Measurements from ENCODE around the gene ACTN2. TPM values are rescaled to one million over a fixed set of nuclear protein-coding genes. Genes with fewer than 3 reads are reported as not detected.

The ACTN2 gene
- total RNA-seq, 1 experiment from 2014 or later = not detected

DNA sequence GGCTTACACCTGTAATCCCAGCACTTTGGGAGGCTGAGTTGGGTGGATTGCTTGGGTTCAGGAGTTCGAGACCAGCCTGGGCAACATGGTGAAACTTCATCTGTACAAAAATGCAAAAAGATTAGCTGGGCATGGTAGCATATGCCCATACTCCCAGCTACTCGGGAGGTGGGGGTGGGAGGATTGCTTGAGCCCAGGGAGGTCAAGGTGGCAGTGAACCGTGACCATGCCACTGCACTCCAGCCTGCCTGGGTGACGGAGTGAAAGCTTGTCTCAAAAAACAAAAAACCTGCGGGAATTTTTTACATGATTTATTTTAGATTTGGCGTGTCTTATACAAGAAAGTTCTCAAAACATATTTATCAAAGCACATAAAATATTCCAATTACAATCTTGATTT lies 81.0 kb downstream of the ACTN2 start:
- Histone ChIP-seq H3K4me1 (ENCODE audit: insufficient read depth, low read length) (no peaks in the 10 kb centered on the region), H3K79me2 (ENCODE audit: low read length) (no peaks in the 10 kb centered on the region), H2AFZ (ENCODE audit: low read length) (no peak overlapping the region), H3K4me3 (ENCODE audit: low read length) (no peak overlapping the region), H3K4me2 (ENCODE audit: low read length) (no peak overlapping the region), H3K36me3 (ENCODE audit: low read depth, low read length) (no peaks in the 10 kb centered on the region), H3F3A (ENCODE audit: low read length, unreplicated experiment) (no peaks in the 10 kb centered on the region), H3K9me3 (ENCODE audit: low read length) (no peaks in the 10 kb centered on the region), H3K9me2 (replicated peaks; ENCODE audit: low read length) (no peaks in the 10 kb centered on the region), H3K27ac (ENCODE audit: low read length) (no peak overlapping the region), H3K9ac (ENCODE audit: low read length) (no peak overlapping the region), H3K27me3 (ENCODE audit: low read length) (peaks cover 59% of the 10 kb centered on the region), H4K20me1 (ENCODE audit: low read length) (no peaks in the 10 kb centered on the region)
- ATAC-seq (no peak), DNase-seq (no peak)
- POLR2A ChIA-PET (ENCODE audit: unreplicated experiment) = no interaction called here
- CTCF ChIA-PET = no interaction called here
- TF ChIP-seq EZH2 (IDR thresholded peaks at IDR 0.05; ENCODE audit: low read length, unreplicated experiment) (no peak), EZH2phosphoT487 (IDR thresholded peaks at IDR 0.05; ENCODE audit: borderline replicate concordance, low read length) (no peak)
- TF ChIP-seq, protein P1, sequence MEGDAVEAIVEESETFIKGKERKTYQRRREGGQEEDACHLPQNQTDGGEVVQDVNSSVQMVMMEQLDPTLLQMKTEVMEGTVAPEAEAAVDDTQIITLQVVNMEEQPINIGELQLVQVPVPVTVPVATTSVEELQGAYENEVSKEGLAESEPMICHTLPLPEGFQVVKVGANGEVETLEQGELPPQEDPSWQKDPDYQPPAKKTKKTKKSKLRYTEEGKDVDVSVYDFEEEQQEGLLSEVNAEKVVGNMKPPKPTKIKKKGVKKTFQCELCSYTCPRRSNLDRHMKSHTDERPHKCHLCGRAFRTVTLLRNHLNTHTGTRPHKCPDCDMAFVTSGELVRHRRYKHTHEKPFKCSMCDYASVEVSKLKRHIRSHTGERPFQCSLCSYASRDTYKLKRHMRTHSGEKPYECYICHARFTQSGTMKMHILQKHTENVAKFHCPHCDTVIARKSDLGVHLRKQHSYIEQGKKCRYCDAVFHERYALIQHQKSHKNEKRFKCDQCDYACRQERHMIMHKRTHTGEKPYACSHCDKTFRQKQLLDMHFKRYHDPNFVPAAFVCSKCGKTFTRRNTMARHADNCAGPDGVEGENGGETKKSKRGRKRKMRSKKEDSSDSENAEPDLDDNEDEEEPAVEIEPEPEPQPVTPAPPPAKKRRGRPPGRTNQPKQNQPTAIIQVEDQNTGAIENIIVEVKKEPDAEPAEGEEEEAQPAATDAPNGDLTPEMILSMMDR (conservative IDR thresholded peaks at IDR 0.05; ENCODE audit: low read depth, low read length) = no peak
- no TSS peak for BruUV-seq (replicated peaks)
- intact Hi-C loops (cut with micrococcal nuclease) = no loop called here

DNA sequence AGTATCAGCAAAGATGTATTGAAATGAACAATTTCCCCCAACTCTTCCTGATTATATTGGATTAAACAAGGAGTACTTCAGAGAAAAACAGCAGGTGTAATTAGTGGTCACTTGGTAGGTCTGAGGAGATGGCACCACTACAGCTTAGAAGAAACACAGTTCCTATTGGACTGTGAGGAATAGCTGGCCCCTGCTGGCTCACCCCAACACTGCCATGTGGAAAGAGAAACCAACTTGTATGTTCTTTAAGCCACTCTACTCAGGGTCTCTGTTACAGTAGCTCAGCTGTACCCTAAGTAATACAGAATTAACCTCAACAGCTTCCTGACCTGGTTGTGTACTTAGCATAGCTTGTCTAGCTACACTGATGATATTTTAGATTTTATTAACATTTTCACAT lies 82.3 kb downstream of the ACTN2 start:
- peaks cover 46% of the 10 kb centered on the region for H3K27me3 ChIP-seq (ENCODE audit: low read length)
- no peak for TF ChIP-seq EZH2phosphoT487 (IDR thresholded peaks at IDR 0.05; ENCODE audit: borderline replicate concordance, low read length)
- TF ChIP-seq, protein P1 (conservative IDR thresholded peaks at IDR 0.05; ENCODE audit: low read depth, low read length) = no peak

DNA sequence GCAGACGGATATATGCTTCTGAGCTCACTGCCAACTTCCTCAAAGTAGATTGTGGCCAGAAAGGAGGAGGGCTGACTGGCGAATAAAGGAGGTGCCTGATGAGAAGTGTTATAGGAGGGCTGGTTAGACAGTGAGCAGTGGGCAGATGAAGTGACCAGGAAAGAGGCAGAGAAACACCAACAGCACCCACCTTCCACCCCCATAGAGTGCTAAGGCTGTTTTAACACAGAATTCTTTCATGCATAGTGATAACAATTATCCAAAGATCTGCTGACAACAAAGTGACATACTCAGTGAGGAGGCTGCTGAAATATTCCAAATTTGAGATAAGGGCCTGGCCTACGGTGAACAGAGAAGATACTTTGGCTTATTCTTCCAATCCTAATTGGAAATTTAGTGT lies 87.6 kb downstream of the ACTN2 start:
- H3F3A ChIP-seq (ENCODE audit: low read length, unreplicated experiment) = no peaks in the 10 kb centered on the region
- TF ChIP-seq, protein P1 (conservative IDR thresholded peaks at IDR 0.05; ENCODE audit: low read depth, low read length) = no peak
- TF ChIP-seq EZH2phosphoT487 (IDR thresholded peaks at IDR 0.05; ENCODE audit: borderline replicate concordance, low read length) = no peak
- TF ChIP-seq EZH2 (IDR thresholded peaks at IDR 0.05; ENCODE audit: low read length, unreplicated experiment) = no peak
- H3K27me3 ChIP-seq (ENCODE audit: low read length) = peaks cover 23% of the 10 kb centered on the region
- ATAC-seq = no peak
- DNase-seq = no peak
- H3K27ac ChIP-seq (ENCODE audit: low read length) = no peak overlapping the region
- H3K36me3 ChIP-seq (ENCODE audit: low read depth, low read length) = no peaks in the 10 kb centered on the region
- H3K79me2 ChIP-seq (ENCODE audit: low read length) = no peaks in the 10 kb centered on the region
- H3K9me2 ChIP-seq (replicated peaks; ENCODE audit: low read length) = no peaks in the 10 kb centered on the region
- H3K4me2 ChIP-seq (ENCODE audit: low read length) = no peak overlapping the region
- H3K9me3 ChIP-seq (ENCODE audit: low read length) = no peaks in the 10 kb centered on the region
- no peaks in the 10 kb centered on the region for H4K20me1 ChIP-seq (ENCODE audit: low read length)
- BruUV-seq (replicated peaks) = no TSS peak
- ChIA-PET CTCF (no interaction called here), POLR2A (ENCODE audit: unreplicated experiment) (no interaction called here)
- H3K9ac ChIP-seq (ENCODE audit: low read length) = no peak overlapping the region
- no peaks in the 10 kb centered on the region for H3K4me1 ChIP-seq (ENCODE audit: insufficient read depth, low read length)
- no peak overlapping the region for H2AFZ ChIP-seq (ENCODE audit: low read length)
- intact Hi-C loops (cut with micrococcal nuclease) = loop anchor here (10.0 kb wide), 1 partner anchor 159 kb away; no protein-coding TSS in a partner anchor
- no peak overlapping the region for H3K4me3 ChIP-seq (ENCODE audit: low read length)

More for the DNA sequence above, 82.3 kb downstream of the ACTN2 start:
- BruUV-seq (replicated peaks) = no TSS peak
- H3F3A ChIP-seq (ENCODE audit: low read length, unreplicated experiment) = no peaks in the 10 kb centered on the region
- POLR2A ChIA-PET (ENCODE audit: unreplicated experiment) = no interaction called here
- H3K27ac ChIP-seq (ENCODE audit: low read length) = no peak overlapping the region
- H3K79me2 ChIP-seq (ENCODE audit: low read length) = no peaks in the 10 kb centered on the region
- no peaks in the 10 kb centered on the region for H3K36me3 ChIP-seq (ENCODE audit: low read depth, low read length)
- intact Hi-C loops (cut with micrococcal nuclease) = no loop called here
- no peaks in the 10 kb centered on the region for H4K20me1 ChIP-seq (ENCODE audit: low read length)
- no peak overlapping the region for H2AFZ ChIP-seq (ENCODE audit: low read length)
- H3K9ac ChIP-seq (ENCODE audit: low read length) = no peak overlapping the region
- H3K9me3 ChIP-seq (ENCODE audit: low read length) = no peaks in the 10 kb centered on the region
- no peaks in the 10 kb centered on the region for H3K9me2 ChIP-seq (replicated peaks; ENCODE audit: low read length)
- H3K4me2 ChIP-seq (ENCODE audit: low read length) = no peak overlapping the region
- CTCF ChIA-PET = no interaction called here
- DNase-seq (no peak), ATAC-seq (no peak)
- no peaks in the 10 kb centered on the region for H3K4me1 ChIP-seq (ENCODE audit: insufficient read depth, low read length)
- H3K4me3 ChIP-seq (ENCODE audit: low read length) = no peak overlapping the region

Data from PC-3 (cell line).